SK-N-SH treated with all-trans-retinoic acid at 6 μM for 48 hours (cell line): ENCODE results near the gene PKDREJ.

ENCODE experiments used
- ATAC-seq: fragments of 200-7000 bp; cut with Tn5 transposase; 3 replicates; pipeline ENCODE4 v1.9.1; 2020; ENCODE audit warnings: mild to moderate bottlenecking, moderate library complexity
- ARNTL ChIP-seq: fragments of 450-650 bp; formaldehyde crosslinking; IDR thresholded peaks from 2 replicates; pipeline ENCODE4 v1.5.0; 2020; ENCODE audit warnings: low read depth, mild to moderate bottlenecking, moderate library complexity, borderline replicate concordance
- BACH2 ChIP-seq: fragments of 250-450 bp; sonication (Bioruptor Pico); IDR thresholded peaks from 2 replicates; pipeline ENCODE4 v1.9.0; 2021; ENCODE audit warnings: mild to moderate bottlenecking, borderline replicate concordance
- CSDC2 ChIP-seq: fragments of 250-450 bp; sonication (Bioruptor Pico); IDR thresholded peaks from 2 replicates; pipeline ENCODE4 v1.5.0; 2020; ENCODE audit warnings: mild to moderate bottlenecking, moderate library complexity
- ESRRG ChIP-seq: fragments of 250-450 bp; sonication (Bioruptor Pico); IDR thresholded peaks from 2 replicates; pipeline ENCODE4 v1.6.1; 2021; ENCODE audit warnings: mild to moderate bottlenecking
- GLIS3 ChIP-seq: fragments of 250-450 bp; sonication (Bioruptor Pico); IDR thresholded peaks from 2 replicates; pipeline ENCODE4 v1.5.0; 2020; ENCODE audit warnings: mild to moderate bottlenecking, moderate library complexity
- ISL1 ChIP-seq: fragments of 250-450 bp; sonication (Bioruptor Pico); IDR thresholded peaks from 2 replicates; pipeline ENCODE4 v2.1.2; 2022; ENCODE audit warnings: mild to moderate bottlenecking, moderate library complexity
- PPARA ChIP-seq: fragments of 250-450 bp; sonication (Bioruptor Pico); IDR thresholded peaks from 2 replicates; pipeline ENCODE4 v1.5.0; 2020; ENCODE audit warnings: mild to moderate bottlenecking, borderline replicate concordance
- RARB ChIP-seq: fragments of 250-450 bp; sonication (Bioruptor Pico); IDR thresholded peaks from 2 replicates; pipeline ENCODE4 v1.8.0; 2021; ENCODE audit warnings: mild to moderate bottlenecking, moderate library complexity
- TCF4 ChIP-seq: fragments of 250-450 bp; sonication (Bioruptor Pico); IDR thresholded peaks from 2 replicates; pipeline ENCODE4 v1.8.0; 2021; ENCODE audit warnings: mild to moderate bottlenecking, moderate library complexity, borderline replicate concordance
- TOX ChIP-seq: fragments of 250-450 bp; sonication (Bioruptor Pico); IDR thresholded peaks from 2 replicates; pipeline ENCODE4 v1.8.0; 2021; ENCODE audit warnings: mild to moderate bottlenecking, moderate library complexity, borderline replicate concordance
- ZC3H10 ChIP-seq: fragments of 250-450 bp; sonication (Bioruptor Pico); IDR thresholded peaks from 2 replicates; pipeline ENCODE4 v1.5.1; 2021; ENCODE audit warnings: mild to moderate bottlenecking, moderate library complexity
- ZFP3 ChIP-seq: fragments of 250-450 bp; sonication (Bioruptor Pico); IDR thresholded peaks from 2 replicates; pipeline ENCODE4 v1.5.0; 2020; ENCODE audit warnings: mild to moderate bottlenecking, moderate library complexity
- ZFP30 ChIP-seq: fragments of 450-650 bp; formaldehyde crosslinking; IDR thresholded peaks from 2 replicates; pipeline ENCODE4 v1.5.0; 2022; ENCODE audit warnings: mild to moderate bottlenecking, moderate library complexity
- TF ChIP-seq, protein P1 (sequence below): fragments of 250-450 bp; sonication (Bioruptor Pico); IDR thresholded peaks from 2 replicates; pipeline ENCODE4 v1.5.0; 2020; ENCODE audit warnings: mild to moderate bottlenecking, moderate library complexity
- TF ChIP-seq, protein P2 (sequence below): fragments of 250-450 bp; sonication (Bioruptor Pico); IDR thresholded peaks from 2 replicates; pipeline ENCODE4 v1.5.1; 2021; ENCODE audit warnings: mild to moderate bottlenecking, moderate library complexity
- TF ChIP-seq, protein P3 (sequence below): fragments of 250-450 bp; sonication (Bioruptor Pico); IDR thresholded peaks from 2 replicates; pipeline ENCODE4 v1.8.0; 2020; ENCODE audit warnings: mild to moderate bottlenecking, moderate library complexity, borderline replicate concordance
- TF ChIP-seq, protein P4 (sequence below): fragments of 250-450 bp; sonication (Bioruptor Pico); IDR thresholded peaks from 2 replicates; pipeline ENCODE4 v1.8.0; 2021; ENCODE audit warnings: low read depth, mild to moderate bottlenecking, moderate library complexity, borderline replicate concordance

The PKDREJ gene

DNA sequence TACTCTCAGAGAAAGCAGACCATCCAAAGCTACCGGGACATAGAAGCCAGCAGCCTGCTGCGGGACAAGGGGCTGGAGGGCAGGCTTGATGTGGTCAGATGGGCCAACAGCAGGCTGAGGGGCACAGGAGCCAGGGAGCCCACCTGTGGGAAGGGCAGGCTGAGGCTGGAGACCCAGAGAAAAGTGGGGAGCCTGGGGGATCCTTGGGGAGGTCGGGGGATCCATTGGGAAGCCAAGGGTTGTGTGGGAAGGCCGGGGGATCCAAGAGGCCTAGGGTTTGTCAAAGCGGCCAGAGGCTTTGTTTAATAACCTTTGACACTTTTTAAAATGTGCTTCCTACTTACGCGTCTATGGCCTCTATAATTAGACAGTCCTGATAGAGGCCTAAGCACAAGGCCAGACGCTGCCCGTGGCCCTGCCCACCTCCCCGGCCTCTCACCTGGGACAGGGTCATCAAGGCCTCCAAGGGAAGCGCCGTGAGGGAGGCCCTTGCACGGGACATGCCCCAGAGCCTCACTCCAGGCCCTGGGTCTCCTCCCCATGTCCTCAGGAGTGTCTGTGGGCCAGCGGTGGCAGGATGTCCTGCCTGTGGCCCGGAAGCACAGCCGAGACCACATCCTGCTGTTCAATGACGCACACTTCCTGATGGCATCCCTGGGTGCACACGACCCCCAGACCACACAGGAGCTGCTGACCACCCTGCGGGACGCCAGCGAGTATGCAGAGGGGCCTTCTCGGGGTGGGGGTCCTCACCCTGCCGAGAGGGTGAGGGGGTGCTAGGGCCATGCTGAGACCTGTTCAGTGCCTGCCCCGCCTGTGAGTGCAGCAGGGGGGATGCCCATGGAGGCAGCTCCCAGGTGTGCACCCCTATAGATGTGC lies 25.0 kb upstream of the PKDREJ start:
- ATAC-seq = no peak
- TF ChIP-seq ISL1 (CRISPR knock-in tag) (no peak), PPARA (no peak), ZFP30 (no peak), ESRRG (CRISPR knock-in tag) (no peak), GLIS3 (no peak), ZFP3 (CRISPR knock-in tag) (no peak), TCF4 (no peak)
- TF ChIP-seq, protein P1, sequence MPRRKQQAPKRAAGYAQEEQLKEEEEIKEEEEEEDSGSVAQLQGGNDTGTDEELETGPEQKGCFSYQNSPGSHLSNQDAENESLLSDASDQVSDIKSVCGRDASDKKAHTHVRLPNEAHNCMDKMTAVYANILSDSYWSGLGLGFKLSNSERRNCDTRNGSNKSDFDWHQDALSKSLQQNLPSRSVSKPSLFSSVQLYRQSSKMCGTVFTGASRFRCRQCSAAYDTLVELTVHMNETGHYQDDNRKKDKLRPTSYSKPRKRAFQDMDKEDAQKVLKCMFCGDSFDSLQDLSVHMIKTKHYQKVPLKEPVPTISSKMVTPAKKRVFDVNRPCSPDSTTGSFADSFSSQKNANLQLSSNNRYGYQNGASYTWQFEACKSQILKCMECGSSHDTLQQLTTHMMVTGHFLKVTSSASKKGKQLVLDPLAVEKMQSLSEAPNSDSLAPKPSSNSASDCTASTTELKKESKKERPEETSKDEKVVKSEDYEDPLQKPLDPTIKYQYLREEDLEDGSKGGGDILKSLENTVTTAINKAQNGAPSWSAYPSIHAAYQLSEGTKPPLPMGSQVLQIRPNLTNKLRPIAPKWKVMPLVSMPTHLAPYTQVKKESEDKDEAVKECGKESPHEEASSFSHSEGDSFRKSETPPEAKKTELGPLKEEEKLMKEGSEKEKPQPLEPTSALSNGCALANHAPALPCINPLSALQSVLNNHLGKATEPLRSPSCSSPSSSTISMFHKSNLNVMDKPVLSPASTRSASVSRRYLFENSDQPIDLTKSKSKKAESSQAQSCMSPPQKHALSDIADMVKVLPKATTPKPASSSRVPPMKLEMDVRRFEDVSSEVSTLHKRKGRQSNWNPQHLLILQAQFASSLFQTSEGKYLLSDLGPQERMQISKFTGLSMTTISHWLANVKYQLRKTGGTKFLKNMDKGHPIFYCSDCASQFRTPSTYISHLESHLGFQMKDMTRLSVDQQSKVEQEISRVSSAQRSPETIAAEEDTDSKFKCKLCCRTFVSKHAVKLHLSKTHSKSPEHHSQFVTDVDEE (CRISPR knock-in tag) = no peak
- TF ChIP-seq, protein P2, sequence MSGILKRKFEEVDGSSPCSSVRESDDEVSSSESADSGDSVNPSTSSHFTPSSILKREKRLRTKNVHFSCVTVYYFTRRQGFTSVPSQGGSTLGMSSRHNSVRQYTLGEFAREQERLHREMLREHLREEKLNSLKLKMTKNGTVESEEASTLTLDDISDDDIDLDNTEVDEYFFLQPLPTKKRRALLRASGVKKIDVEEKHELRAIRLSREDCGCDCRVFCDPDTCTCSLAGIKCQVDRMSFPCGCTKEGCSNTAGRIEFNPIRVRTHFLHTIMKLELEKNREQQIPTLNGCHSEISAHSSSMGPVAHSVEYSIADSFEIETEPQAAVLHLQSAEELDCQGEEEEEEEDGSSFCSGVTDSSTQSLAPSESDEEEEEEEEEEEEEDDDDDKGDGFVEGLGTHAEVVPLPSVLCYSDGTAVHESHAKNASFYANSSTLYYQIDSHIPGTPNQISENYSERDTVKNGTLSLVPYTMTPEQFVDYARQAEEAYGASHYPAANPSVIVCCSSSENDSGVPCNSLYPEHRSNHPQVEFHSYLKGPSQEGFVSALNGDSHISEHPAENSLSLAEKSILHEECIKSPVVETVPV (CRISPR knock-in tag) = no peak

DNA sequence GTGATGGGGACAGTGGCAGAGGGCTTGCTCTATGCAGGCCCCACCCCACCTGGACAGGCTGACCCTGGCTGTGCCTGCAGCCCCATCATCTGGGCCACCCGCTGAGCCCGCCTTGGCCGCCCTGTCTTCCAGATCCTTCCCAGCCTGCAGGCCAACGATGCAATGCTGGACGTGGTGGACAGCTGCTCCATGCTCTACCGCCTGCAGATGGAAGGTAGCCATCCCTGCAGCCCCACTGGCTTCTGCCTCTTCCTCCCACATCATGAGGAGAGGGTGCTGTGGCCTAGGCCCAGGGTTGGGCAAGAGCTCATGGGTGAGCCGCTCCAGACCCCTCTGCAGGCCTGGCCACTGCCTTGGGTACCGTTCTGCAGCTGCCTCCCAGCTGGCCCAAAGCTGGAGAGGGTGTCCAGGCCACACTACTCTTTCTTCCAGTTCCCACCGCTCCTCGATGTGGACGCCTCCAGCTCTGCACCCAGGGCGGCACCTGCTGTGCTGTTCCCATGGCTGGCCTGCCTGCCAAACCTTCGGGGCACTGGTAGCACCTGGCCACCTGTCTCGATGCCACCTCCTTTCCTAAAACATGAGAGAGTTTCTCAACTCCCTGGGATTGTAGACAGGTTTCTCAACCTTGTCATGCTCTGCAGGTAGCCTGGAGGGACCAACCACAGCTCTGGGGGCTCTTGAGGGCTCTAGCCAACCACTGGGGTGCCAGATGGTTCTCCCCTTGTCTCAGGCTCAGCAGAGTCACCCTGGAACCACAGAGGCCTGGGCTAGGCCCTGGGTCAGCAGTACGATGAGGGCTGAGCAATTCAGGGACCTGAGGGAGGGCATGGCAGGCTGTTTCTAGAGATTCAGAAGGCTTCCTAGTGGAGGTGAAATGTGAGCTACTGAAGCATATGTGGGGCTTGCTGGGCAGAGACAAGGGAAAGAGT lies 24.1 kb upstream of the PKDREJ start:
- ATAC-seq = no peak
- no peak for TF ChIP-seq PPARA
- TF ChIP-seq, protein P3, sequence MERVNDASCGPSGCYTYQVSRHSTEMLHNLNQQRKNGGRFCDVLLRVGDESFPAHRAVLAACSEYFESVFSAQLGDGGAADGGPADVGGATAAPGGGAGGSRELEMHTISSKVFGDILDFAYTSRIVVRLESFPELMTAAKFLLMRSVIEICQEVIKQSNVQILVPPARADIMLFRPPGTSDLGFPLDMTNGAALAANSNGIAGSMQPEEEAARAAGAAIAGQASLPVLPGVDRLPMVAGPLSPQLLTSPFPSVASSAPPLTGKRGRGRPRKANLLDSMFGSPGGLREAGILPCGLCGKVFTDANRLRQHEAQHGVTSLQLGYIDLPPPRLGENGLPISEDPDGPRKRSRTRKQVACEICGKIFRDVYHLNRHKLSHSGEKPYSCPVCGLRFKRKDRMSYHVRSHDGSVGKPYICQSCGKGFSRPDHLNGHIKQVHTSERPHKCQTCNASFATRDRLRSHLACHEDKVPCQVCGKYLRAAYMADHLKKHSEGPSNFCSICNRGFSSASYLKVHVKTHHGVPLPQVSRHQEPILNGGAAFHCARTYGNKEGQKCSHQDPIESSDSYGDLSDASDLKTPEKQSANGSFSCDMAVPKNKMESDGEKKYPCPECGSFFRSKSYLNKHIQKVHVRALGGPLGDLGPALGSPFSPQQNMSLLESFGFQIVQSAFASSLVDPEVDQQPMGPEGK (CRISPR knock-in tag) = no peak
- no peak for TF ChIP-seq ZFP3 (CRISPR knock-in tag)
- no peak for TF ChIP-seq TCF4
- TF ChIP-seq RARB (CRISPR knock-in tag) = no peak
- no peak for TF ChIP-seq GLIS3

DNA sequence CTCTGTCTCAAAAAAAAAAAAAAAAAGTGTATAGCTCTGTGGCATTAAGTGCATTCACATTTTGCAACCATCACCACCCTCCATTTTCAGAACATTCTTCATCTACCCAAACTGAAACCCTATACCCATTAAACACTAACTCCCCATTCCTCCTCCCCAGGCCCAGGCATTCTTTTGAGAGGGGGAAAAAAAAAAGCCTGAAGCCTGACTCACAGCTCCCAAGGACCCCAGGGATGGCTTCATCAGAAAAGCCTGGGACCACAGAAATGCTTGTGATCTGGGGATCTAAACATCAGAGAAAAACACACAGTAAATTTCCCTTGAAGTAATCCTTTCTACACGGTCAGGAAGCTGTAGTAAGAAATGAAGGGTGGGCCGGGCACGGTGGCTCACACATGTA lies 22.9 kb upstream of the PKDREJ start:
- no peak for ATAC-seq
- TF ChIP-seq BACH2 (CRISPR knock-in tag) (no peak), RARB (CRISPR knock-in tag) (no peak), GLIS3 (no peak)

DNA sequence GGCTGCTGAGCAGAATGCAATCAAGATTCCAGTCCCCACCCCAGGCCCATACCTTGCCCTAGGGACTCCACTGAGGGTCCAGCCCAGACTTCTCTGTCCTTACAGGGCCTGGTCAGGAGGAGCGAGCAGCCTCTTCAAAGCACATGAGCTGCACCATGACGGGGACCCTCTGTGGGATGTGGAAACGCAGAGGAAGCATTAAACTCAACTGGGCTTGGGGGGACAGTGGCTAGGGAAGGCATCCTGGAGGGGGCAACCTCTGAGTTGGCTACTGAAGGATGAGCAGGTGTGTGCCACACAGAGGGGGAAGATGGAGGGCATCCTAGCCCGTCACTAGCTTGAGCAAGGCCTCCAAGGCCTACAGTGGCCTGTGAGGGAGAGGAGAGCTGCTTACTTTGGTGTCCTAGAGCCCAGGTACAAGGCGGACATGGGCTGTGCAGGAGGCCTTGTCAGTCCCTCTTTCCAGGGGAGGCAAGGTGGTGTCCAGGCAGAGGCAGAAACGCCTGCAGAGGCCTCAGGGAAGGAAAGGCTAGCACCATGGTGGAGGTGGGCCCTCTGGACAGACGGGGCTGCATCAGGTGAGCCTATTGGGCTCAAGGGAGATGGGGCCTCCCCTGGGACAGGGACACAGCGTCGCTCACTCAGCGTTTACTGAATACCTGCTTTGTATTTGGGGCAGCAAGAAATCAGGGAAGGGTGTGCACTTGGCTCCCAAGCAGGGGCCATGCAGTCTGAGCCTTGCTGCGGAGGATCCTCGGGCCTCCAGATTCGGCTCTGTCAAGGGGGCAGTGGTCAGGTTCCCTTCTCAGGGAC lies 18.9 kb upstream of the PKDREJ start:
- no peak for TF ChIP-seq ZC3H10
- TF ChIP-seq, protein P4, sequence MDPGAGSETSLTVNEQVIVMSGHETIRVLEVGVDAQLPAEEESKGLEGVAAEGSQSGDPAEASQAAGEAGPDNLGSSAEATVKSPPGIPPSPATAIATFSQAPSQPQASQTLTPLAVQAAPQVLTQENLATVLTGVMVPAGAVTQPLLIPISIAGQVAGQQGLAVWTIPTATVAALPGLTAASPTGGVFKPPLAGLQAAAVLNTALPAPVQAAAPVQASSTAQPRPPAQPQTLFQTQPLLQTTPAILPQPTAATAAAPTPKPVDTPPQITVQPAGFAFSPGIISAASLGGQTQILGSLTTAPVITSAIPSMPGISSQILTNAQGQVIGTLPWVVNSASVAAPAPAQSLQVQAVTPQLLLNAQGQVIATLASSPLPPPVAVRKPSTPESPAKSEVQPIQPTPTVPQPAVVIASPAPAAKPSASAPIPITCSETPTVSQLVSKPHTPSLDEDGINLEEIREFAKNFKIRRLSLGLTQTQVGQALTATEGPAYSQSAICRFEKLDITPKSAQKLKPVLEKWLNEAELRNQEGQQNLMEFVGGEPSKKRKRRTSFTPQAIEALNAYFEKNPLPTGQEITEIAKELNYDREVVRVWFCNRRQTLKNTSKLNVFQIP = no peak
- ATAC-seq = no peak

DNA sequence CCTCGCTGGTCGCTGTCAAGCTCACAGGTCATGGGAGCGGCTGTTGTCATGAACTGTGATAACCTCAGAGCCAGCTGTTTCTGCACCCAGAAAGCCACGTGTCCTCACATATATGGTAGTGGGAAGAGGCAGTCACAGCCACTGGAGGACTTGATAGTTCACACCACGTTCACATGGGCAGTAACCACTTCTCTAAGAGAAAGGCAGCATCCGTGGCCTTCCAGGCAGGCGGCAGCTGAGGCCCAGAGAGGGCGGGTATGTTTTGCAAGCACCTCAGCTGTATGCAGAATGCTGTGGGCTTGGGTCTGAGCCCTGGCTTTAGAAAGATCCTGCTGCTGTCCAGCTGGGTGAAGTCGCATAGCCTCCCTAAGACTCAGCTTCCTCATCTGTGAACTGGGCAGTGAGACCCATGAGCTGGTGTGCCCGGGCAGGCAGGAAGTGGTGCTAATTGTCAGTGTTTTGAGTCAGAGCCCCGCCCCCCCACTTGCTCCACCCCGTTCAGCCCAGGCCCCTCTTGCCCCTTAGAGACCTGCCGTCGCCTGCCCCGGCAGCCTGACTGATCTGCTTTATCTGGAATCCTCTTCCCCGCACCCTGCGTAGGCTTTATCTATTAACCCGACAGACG lies 18.0 kb upstream of the PKDREJ start:
- no peak for ATAC-seq
- TF ChIP-seq, protein P3 (CRISPR knock-in tag) = no peak
- TF ChIP-seq ARNTL (no peak), TOX (CRISPR knock-in tag) (no peak), CSDC2 (CRISPR knock-in tag) (no peak), BACH2 (CRISPR knock-in tag) (no peak), ZFP3 (CRISPR knock-in tag) (no peak), ZFP30 (no peak)
- TF ChIP-seq, protein P1 (CRISPR knock-in tag) = no peak
